ENCODE results near the gene DENND4A. TPM values are rescaled to one million over a fixed set of nuclear protein-coding genes. Genes with fewer than 3 reads are reported as not detected.

DENND4A gene
- total and polyA plus RNA-seq, 9 of the 15 experiments (the other 6 are each of a cell fraction or from before 2014, with no cell fraction given) = 6.8 to 32.3 (median 19.9) TPM

GRCh38 chr15:65796610-65797078, 4.6 kb upstream of the DENND4A start (continued):
- TF ChIP-seq SMAD3 (CRISPR knock-in tag; conservative IDR thresholded peaks at IDR 0.05) (no peak), MEF2A (IDR thresholded peaks at IDR 0.05; ENCODE audit: control insufficient read depth, low read depth, low read length) (no peak), JUND (IDR thresholded peaks at IDR 0.05; ENCODE audit: borderline replicate concordance, low read depth, low read length) (peak; percentile 88), JUND (tag; IDR thresholded peaks at IDR 0.05; ENCODE audit: borderline replicate concordance, low read depth, low read length) (peak; percentile 79; the same call in 2 of the 3 replicates), BRCA1 (IDR thresholded peaks at IDR 0.05) (no peak), BRCA1 (CRISPR knock-in tag; IDR thresholded peaks at IDR 0.05) (no peak), ZNF184 (CRISPR knock-in tag; IDR thresholded peaks at IDR 0.05) (no peak), XRCC5 (IDR thresholded peaks at IDR 0.05; ENCODE audit: low read depth, low read length) (no peak), ZC3H11A (IDR thresholded peaks at IDR 0.05; ENCODE audit: low read depth, low read length) (no peak), THRA (IDR thresholded peaks at IDR 0.05) (no peak), ZFP1 (CRISPR knock-in tag; IDR thresholded peaks at IDR 0.05) (no peak), ETS2 (tag; IDR thresholded peaks at IDR 0.05; ENCODE audit: borderline replicate concordance, poor library complexity, severe bottlenecking) (no peak), BMI1 (IDR thresholded peaks at IDR 0.05; ENCODE audit: low read length) (no peak), CBX8 (IDR thresholded peaks at IDR 0.05; ENCODE audit: borderline replicate concordance, extremely low read depth, low read depth, low read length, poor library complexity, severe bottlenecking) (no peak), HDAC1 (IDR thresholded peaks at IDR 0.05) (peak in 1 of 2 experiments; percentile 56; a peak in 2 of 4 replicates), DMBX1 (CRISPR knock-in tag; IDR thresholded peaks at IDR 0.05; ENCODE audit: borderline replicate concordance) (no peak), FOXJ3 (CRISPR knock-in tag; IDR thresholded peaks at IDR 0.05) (no peak), CHD4 (IDR thresholded peaks at IDR 0.05; ENCODE audit: insufficient read depth, insufficient replicate concordance, low read depth, low read length, poor library complexity, severe bottlenecking) (no peak), ZNF436 (CRISPR knock-in tag; IDR thresholded peaks at IDR 0.05) (no peak), GATAD2A (IDR thresholded peaks at IDR 0.05) (no peak), ZNF23 (CRISPR knock-in tag; IDR thresholded peaks at IDR 0.05) (no peak), NFYB (IDR thresholded peaks at IDR 0.05; ENCODE audit: extremely low read depth, insufficient read length) (no peak), SMARCA4 (IDR thresholded peaks at IDR 0.05) (peak; percentile 77), ZNF239 (CRISPR knock-in tag; IDR thresholded peaks at IDR 0.05) (no peak), MYBL2 (IDR thresholded peaks at IDR 0.05; ENCODE audit: low read depth) (no peak), MYBL2 (CRISPR knock-in tag; IDR thresholded peaks at IDR 0.05; ENCODE audit: borderline replicate concordance) (no peak)
- TF ChIP-seq, protein P1, sequence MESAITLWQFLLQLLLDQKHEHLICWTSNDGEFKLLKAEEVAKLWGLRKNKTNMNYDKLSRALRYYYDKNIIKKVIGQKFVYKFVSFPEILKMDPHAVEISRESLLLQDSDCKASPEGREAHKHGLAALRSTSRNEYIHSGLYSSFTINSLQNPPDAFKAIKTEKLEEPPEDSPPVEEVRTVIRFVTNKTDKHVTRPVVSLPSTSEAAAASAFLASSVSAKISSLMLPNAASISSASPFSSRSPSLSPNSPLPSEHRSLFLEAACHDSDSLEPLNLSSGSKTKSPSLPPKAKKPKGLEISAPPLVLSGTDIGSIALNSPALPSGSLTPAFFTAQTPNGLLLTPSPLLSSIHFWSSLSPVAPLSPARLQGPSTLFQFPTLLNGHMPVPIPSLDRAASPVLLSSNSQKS (CRISPR knock-in tag; IDR thresholded peaks at IDR 0.05) = no peak
- TF ChIP-seq, protein P2, sequence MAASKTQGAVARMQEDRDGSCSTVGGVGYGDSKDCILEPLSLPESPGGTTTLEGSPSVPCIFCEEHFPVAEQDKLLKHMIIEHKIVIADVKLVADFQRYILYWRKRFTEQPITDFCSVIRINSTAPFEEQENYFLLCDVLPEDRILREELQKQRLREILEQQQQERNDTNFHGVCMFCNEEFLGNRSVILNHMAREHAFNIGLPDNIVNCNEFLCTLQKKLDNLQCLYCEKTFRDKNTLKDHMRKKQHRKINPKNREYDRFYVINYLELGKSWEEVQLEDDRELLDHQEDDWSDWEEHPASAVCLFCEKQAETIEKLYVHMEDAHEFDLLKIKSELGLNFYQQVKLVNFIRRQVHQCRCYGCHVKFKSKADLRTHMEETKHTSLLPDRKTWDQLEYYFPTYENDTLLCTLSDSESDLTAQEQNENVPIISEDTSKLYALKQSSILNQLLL (CRISPR knock-in tag; IDR thresholded peaks at IDR 0.05; ENCODE audit: borderline replicate concordance) = no peak
